ENCODE results near the gene LRMDA.
"Not testable (repeated sequence)": the region's sequence is repeated elsewhere in the genome, so short reads cannot be mapped to it uniquely, and the experiment has no call there.

The LRMDA gene

DNA sequence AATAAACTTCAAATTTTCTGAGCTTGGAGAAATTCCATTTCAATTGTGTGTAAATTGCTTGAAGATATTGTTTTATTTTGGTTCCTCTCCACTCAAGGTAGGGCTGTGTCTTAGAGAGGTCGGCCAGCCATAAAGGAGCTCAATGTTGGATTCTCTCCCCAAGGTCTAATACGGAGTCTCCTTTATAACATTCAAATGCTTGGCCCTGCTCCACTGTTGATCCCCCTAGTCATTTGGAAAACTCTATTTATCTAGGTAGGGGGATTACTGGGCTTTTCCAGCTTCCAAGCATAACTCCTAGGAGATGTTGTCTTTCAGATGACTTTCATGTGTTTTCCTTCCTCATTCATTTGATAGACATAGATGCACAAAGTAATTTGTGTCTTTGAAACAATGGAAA lies 170.9 kb downstream of the LRMDA start:
- peaks cover 83% of the 10 kb centered on the region for H3K27me3 ChIP-seq (ENCODE audit: insufficient read depth, low read length)
- no peak overlapping the region for H3K4me3 ChIP-seq (ENCODE audit: low read length)
- H3K36me3 ChIP-seq (ENCODE audit: insufficient read depth, low read depth, low read length): no peaks in the 10 kb centered on the region
- H3K9ac ChIP-seq (ENCODE audit: low read depth, low read length): no peak overlapping the region
- H3K9me3 ChIP-seq (ENCODE audit: insufficient read depth, low read depth, low read length): no peaks in the 10 kb centered on the region
- no peak overlapping the region for H3K27ac ChIP-seq (ENCODE audit: low read length)
- peaks cover 17% of the 10 kb centered on the region for H3K4me1 ChIP-seq (ENCODE audit: insufficient read depth, low read length)

DNA sequence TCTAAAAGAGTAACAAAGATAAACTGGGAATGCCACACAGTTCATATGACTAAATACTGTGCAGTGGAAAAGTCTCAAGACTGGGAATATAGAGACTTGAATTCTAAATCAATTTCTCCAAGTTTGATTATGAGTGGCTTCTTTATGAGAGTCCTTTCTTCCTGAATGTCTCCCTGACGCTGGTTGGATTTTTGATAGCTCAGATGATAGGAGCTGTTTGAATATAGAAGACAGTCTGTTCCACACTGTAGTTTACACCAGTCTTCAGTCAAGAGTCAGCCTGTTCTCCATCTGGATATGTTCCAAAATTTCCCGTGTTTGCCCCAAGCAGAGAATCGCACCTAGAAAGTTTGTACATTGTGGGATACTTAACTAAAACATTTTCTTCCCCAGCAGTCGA lies 173.7 kb downstream of the LRMDA start:
- H3K4me1 ChIP-seq (ENCODE audit: insufficient read depth, low read length): peaks cover 5% of the 10 kb centered on the region; the same call in 1 of the 2 replicates
- H3K4me3 ChIP-seq (ENCODE audit: low read length): no peak overlapping the region
- H3K9me3 ChIP-seq (ENCODE audit: insufficient read depth, low read depth, low read length): no peaks in the 10 kb centered on the region
- H3K9ac ChIP-seq (ENCODE audit: low read depth, low read length): no peak overlapping the region
- no peak overlapping the region for H3K27ac ChIP-seq (ENCODE audit: low read length)
- H3K36me3 ChIP-seq (ENCODE audit: insufficient read depth, low read depth, low read length): no peaks in the 10 kb centered on the region
- H3K27me3 ChIP-seq (ENCODE audit: insufficient read depth, low read length): peaks cover 56% of the 10 kb centered on the region

DNA sequence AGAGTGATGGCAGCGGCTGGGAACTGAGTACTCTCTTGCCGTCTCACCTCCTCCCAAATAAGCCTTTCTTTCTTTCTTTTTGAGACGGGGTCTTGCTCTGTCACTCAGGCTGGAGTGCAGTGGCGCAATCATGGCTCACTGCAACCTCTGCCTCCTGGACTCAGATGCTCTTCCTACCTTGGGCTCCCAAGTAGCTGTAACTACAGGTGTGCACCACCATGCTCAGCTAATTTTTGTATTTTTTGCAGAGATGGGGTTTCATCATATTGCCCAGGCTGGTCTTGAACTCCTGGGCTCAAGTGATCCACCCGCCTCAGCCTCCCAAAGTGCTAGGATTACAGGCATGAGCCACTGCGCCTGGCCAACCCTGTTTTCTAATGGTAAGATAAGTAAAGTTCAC lies 174.4 kb downstream of the LRMDA start:
- H3K9me3 ChIP-seq (ENCODE audit: insufficient read depth, low read depth, low read length); H3K27ac ChIP-seq (ENCODE audit: low read length); H3K36me3 ChIP-seq (ENCODE audit: insufficient read depth, low read depth, low read length); H3K9ac ChIP-seq (ENCODE audit: low read depth, low read length); H3K4me3 ChIP-seq (ENCODE audit: low read length); H3K4me1 ChIP-seq (ENCODE audit: insufficient read depth, low read length): not testable (repeated sequence)
- peaks cover 49% of the 10 kb centered on the region for H3K27me3 ChIP-seq (ENCODE audit: insufficient read depth, low read length)

DNA sequence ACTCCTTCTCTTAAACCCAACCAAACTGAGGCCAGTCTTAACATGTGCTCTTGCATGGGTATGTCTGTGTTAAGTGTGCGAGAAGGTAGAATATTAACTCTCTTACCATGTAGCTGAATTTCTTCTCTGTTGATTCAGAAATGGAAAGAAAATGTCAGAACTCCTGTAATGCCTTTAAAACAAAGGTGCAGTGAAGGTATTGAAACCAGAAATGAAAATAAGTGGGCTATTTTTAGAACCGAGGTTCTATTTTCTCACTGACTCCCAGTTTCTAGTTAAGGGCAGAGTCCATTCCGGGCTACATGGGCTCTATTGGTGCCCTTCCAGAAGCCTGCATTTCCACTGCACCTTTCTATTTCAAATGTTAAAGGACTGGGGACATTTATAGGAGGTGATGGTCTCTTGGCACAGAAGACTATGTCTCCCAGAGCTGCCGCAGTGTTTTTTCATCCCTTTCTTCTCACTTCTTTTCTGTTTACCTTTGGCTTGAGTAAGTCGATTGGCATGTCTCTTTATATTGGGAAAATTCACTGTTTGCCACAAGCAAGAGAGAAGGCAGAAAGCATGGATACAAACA lies 174.9 kb downstream of the LRMDA start:
- Histone ChIP-seq H3K36me3 (ENCODE audit: insufficient read depth, low read depth, low read length) (no peaks in the 10 kb centered on the region), H3K27ac (ENCODE audit: low read length) (no peak overlapping the region), H3K9ac (ENCODE audit: low read depth, low read length) (no peak overlapping the region), H3K27me3 (ENCODE audit: insufficient read depth, low read length) (peaks cover 44% of the 10 kb centered on the region), H3K4me3 (ENCODE audit: low read length) (no peak overlapping the region), H3K4me1 (ENCODE audit: insufficient read depth, low read length) (no peaks in the 10 kb centered on the region; the same call in 1 of the 2 replicates), H3K9me3 (ENCODE audit: insufficient read depth, low read depth, low read length) (no peaks in the 10 kb centered on the region)

DNA sequence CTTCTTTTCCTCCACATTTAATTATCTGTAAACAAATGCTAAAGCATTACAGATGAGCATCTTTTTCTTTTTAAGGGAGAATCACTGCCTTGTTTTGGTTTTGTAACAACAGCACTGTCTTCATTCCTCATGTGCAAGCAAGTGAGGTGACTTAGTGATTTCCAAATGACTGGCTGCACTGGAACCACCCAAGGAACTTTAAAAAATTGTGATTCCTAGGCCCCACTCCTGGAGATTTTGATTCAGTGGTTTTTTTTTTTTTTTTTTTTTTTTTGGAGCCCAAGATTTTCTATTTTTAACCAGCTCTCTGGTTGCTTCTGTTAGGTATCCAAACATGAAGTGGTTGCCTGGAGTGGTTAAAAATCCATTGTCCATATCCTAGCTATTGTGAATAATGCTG lies 176.2 kb downstream of the LRMDA start:
- H3K4me1 ChIP-seq (ENCODE audit: insufficient read depth, low read length): 0 out of 2 replicates have a peak, but pooled peaks cover 4% of the 10 kb centered on the region
- H3K9me3 ChIP-seq (ENCODE audit: insufficient read depth, low read depth, low read length): no peaks in the 10 kb centered on the region
- no peak overlapping the region for H3K27ac ChIP-seq (ENCODE audit: low read length)
- H3K36me3 ChIP-seq (ENCODE audit: insufficient read depth, low read depth, low read length): no peaks in the 10 kb centered on the region
- H3K9ac ChIP-seq (ENCODE audit: low read depth, low read length): no peak overlapping the region
- H3K27me3 ChIP-seq (ENCODE audit: insufficient read depth, low read length): peaks cover 31% of the 10 kb centered on the region
- H3K4me3 ChIP-seq (ENCODE audit: low read length): no peak overlapping the region

DNA sequence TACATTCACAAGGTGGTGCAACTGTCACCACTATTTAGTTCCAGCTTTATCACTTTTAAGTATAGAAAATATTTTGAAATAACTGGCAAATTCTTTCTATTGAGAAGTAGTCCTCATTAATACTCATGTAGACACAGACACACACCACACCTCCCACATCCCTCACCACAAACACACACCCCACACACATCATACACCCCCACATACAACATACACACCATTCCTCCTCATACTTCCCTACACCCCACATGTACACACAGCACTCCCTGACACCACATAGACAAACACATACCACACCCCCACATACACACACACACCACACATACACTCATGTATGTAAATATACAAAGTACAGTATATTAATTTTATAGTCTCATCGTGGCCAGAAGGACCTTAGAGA lies 178.8 kb downstream of the LRMDA start:
- H3K9me3 ChIP-seq (ENCODE audit: insufficient read depth, low read depth, low read length): no peaks in the 10 kb centered on the region
- no peak overlapping the region for H3K9ac ChIP-seq (ENCODE audit: low read depth, low read length)
- H3K4me3 ChIP-seq (ENCODE audit: low read length): no peak overlapping the region
- H3K27ac ChIP-seq (ENCODE audit: low read length): no peak overlapping the region
- no peaks in the 10 kb centered on the region for H3K36me3 ChIP-seq (ENCODE audit: insufficient read depth, low read depth, low read length)
- H3K4me1 ChIP-seq (ENCODE audit: insufficient read depth, low read length): peaks cover 8% of the 10 kb centered on the region; the same call in 1 of the 2 replicates
- peaks cover 13% of the 10 kb centered on the region for H3K27me3 ChIP-seq (ENCODE audit: insufficient read depth, low read length)

DNA sequence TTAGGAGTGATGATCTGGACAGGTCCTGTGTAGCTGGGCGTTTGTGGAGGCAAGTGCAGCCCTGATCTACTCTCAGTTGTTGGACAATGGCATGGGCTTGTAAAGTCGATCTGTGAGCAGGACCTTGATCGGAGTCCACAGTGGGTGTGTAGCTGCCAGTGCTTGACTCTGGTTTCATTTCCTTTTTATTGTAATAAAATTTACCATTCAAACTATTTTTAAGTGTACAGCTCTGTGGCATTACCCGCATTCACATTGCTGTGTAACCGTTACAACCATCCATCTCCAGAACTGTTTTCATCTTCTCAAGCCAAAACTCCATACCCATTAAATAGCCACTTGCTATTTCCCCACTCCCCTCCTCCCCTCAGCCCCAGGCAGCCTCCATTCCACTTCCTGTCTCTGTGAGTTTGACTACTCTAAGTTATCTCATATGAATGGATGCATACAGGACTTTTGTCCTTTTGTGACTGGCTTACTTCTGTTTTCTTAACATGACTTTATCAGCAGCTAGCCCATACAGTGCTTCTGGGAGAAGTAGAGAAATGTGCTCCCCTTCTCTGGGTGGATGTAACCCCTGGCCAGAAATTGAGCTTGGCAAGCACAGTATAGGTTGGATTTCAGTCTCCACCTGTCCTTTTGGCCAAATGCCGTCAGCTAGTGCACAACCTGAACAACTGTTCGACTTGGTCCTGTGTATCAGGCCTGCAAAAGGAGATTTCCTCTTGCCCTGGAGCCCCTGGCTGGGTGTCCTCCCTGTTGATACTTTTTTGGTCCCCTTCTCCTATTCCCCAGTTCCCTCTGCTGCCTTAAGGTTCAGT lies 180.0 kb downstream of the LRMDA start:
- H3K4me1 ChIP-seq (ENCODE audit: insufficient read depth, low read length): peaks cover 8% of the 10 kb centered on the region; the same call in 1 of the 2 replicates
- H3K9ac ChIP-seq (ENCODE audit: low read depth, low read length): no peak overlapping the region
- peaks cover 7% of the 10 kb centered on the region for H3K27me3 ChIP-seq (ENCODE audit: insufficient read depth, low read length)
- H3K9me3 ChIP-seq (ENCODE audit: insufficient read depth, low read depth, low read length): no peaks in the 10 kb centered on the region
- H3K36me3 ChIP-seq (ENCODE audit: insufficient read depth, low read depth, low read length): no peaks in the 10 kb centered on the region
- H3K27ac ChIP-seq (ENCODE audit: low read length): no peak overlapping the region
- H3K4me3 ChIP-seq (ENCODE audit: low read length): no peak overlapping the region

DNA sequence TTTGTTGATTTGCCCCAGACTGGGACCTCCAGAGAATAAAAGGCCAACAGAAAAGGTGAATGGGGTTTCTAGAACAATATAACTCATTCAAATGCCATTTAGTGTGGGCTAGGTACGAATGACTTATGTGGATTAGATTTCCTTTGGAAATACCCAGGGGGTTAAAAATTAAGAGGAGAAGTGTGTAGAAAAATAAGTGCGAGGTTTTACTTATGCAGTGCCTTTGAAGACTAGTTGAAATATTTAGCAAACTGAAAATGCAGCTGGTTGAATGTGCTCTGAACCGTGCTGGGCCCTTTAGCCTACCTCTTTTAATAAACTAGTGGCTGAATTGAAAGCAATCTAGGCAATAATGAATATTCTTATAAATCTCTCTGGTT lies 180.6 kb downstream of the LRMDA start:
- H3K27me3 ChIP-seq (ENCODE audit: insufficient read depth, low read length): peaks cover 7% of the 10 kb centered on the region
- H3K9me3 ChIP-seq (ENCODE audit: insufficient read depth, low read depth, low read length): no peaks in the 10 kb centered on the region
- peaks cover 8% of the 10 kb centered on the region; the same call in 1 of the 2 replicates for H3K4me1 ChIP-seq (ENCODE audit: insufficient read depth, low read length)
- no peak overlapping the region for H3K27ac ChIP-seq (ENCODE audit: low read length)
- no peak overlapping the region for H3K4me3 ChIP-seq (ENCODE audit: low read length)
- H3K9ac ChIP-seq (ENCODE audit: low read depth, low read length): no peak overlapping the region
- no peaks in the 10 kb centered on the region for H3K36me3 ChIP-seq (ENCODE audit: insufficient read depth, low read depth, low read length)

DNA sequence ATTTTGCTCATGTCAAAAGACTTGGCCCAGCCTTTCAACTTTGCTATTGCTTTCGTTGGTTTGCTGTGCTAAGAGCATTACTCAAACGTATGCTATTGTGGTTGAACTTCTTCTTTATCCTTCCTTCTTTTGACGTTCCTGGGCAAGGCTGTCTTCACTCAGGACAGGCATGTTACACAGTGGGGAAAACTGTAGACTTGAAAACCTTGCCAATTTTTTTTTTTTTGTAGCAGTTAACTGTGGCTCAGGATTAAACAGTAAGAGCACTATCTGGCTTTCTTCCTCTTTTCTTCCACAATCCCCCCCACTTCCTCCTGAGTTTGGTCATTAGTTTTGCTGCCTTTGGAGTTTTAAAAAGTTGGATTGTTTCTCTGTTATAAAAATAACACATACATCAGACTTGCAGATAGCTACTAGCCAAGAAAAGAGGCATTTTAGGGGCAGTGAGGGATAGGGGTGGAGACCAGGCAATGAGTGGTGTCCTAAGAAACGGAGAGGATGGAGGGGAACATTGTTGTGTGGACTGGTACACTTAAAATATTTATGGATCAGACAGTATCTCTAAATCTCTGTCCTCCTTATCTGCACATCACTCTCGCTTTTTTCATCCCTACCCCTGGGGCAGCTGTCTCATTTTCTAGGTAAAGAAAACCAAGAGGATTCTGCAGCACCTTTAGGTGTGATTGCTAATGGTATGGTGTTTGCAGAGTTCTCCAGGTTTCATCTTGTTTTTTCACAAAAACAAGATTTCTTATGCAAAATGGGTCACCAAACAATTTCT lies 181.7 kb downstream of the LRMDA start:
- no peaks in the 10 kb centered on the region for H3K36me3 ChIP-seq (ENCODE audit: insufficient read depth, low read depth, low read length)
- no peak overlapping the region for H3K9ac ChIP-seq (ENCODE audit: low read depth, low read length)
- no peak overlapping the region for H3K27ac ChIP-seq (ENCODE audit: low read length)
- no peaks in the 10 kb centered on the region for H3K9me3 ChIP-seq (ENCODE audit: insufficient read depth, low read depth, low read length)
- H3K27me3 ChIP-seq (ENCODE audit: insufficient read depth, low read length): peaks cover 16% of the 10 kb centered on the region
- no peak overlapping the region for H3K4me3 ChIP-seq (ENCODE audit: low read length)
- peaks cover 8% of the 10 kb centered on the region; the same call in 1 of the 2 replicates for H3K4me1 ChIP-seq (ENCODE audit: insufficient read depth, low read length)

DNA sequence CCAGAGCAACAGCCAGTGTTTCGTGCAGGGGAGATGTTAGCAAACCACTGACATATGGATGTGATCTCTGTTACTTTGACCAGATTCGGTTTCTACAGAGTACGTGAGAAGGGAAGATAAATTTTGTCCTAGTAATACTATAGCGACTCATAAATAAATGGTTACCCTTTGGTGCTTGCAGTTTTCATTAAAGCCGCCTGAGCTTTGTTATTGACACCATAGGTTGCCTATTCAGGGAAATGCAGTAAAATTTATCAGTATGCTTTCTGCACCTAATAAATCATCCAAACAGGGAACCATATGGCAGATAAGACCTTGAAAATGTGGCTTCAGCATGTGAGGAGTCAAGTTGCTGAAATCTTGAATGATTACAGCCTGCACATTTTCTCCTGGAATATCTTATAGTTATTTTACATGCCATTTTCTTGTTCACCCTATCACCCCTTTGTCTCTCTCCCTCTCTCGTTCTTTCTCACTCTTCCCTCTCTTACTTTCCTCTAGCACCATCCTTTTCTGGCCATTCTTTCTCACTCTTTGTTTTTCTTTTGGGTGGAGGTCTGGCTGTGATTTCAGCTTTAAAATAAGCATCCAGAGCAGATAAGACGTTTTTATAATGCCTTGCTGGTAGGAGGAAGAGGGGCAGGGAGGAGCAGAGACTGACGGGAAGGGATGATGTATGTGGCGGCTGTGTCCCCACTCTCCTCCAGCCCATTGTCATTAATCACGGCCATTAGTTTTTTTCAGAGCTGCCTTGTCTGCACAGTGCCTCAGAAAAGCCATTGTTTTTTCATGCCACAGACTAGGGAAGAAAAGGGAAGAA lies 182.5 kb downstream of the LRMDA start:
- Histone ChIP-seq H3K4me3 (ENCODE audit: low read length) (no peak overlapping the region), H3K4me1 (ENCODE audit: insufficient read depth, low read length) (peaks cover 8% of the 10 kb centered on the region; the same call in 1 of the 2 replicates), H3K9me3 (ENCODE audit: insufficient read depth, low read depth, low read length) (no peaks in the 10 kb centered on the region), H3K36me3 (ENCODE audit: insufficient read depth, low read depth, low read length) (no peaks in the 10 kb centered on the region), H3K27me3 (ENCODE audit: insufficient read depth, low read length) (peaks cover 16% of the 10 kb centered on the region), H3K27ac (ENCODE audit: low read length) (no peak overlapping the region), H3K9ac (ENCODE audit: low read depth, low read length) (no peak overlapping the region)

DNA sequence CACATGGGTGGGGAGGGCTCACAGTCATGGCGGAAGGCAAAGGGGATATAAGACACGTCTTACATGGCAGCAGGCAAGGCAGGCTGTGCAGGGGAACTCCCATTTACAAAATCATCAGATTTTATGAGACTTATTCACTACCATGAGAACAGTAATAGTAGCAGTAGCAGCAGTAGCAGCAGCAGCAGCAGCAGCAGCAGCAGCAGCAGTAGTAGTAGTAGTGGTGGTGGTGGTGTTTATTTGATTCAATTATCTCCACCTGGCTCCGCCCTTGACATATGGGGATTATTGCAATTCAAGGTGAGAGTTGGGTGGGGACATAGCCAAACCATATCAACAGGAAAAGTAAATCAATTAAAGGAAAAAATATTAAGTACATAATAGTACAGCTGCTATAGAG lies 184.7 kb downstream of the LRMDA start:
- no peaks in the 10 kb centered on the region for H3K36me3 ChIP-seq (ENCODE audit: insufficient read depth, low read depth, low read length)
- no peak overlapping the region for H3K9ac ChIP-seq (ENCODE audit: low read depth, low read length)
- H3K27me3 ChIP-seq (ENCODE audit: insufficient read depth, low read length): peaks cover 16% of the 10 kb centered on the region
- H3K4me1 ChIP-seq (ENCODE audit: insufficient read depth, low read length): peaks cover 8% of the 10 kb centered on the region; the same call in 1 of the 2 replicates
- no peak overlapping the region for H3K4me3 ChIP-seq (ENCODE audit: low read length)
- H3K27ac ChIP-seq (ENCODE audit: low read length): no peak overlapping the region
- no peaks in the 10 kb centered on the region for H3K9me3 ChIP-seq (ENCODE audit: insufficient read depth, low read depth, low read length)

All from iPS-20b (cell line).